ENCODE data around the gene FAR2. TPM values are rescaled to one million over a fixed set of nuclear protein-coding genes. Genes with fewer than 3 reads are reported as not detected.
A peak's percentile ranks its signal among the peaks of the same experiment; 100 is the strongest.

The FAR2 gene
- total RNA-seq, 2 experiments from 2014 or later, result 2.2 to 4.4 TPM

DNA sequence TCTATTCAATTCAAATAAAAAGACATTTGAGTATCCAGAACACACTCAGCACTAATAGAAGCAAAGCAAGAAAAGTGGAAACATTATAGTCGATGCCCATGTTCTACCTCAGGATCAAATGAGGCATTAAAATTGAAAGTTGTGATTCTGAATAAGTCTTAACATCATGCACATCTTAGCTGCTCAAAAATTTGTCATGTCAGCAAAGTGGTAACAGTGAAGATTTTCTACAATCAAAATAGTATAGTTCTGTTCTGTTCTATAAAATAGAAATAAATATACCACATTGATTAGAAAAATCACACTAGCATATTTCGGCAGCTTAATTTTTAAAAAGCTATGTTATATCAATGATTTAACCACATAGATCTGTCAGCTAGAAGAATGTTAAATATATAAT, 157.2 kb downstream of the FAR2 start:
- Mint-ChIP-seq H3K27ac (no peak overlapping the region), H3K9me3 (no peaks in the 10 kb centered on the region), H3K36me3 (ENCODE audit: low read depth) (peaks cover 1% of the 10 kb centered on the region), H3K27me3 (ENCODE audit: low read depth) (no peaks in the 10 kb centered on the region), H3K4me3 (no peak overlapping the region), H3K4me1 (ENCODE audit: low read depth) (no peaks in the 10 kb centered on the region)
- no peak for DNase-seq
- CTCF ChIA-PET, result interaction anchor here (1.0 to 4.1 kb wide), 3 partner anchors 11 to 217 kb away, joined by 3 to 25 read pairs (median 5); no protein-coding TSS in a partner anchor
- intact Hi-C loops (cut with micrococcal nuclease), result no loop called here

DNA sequence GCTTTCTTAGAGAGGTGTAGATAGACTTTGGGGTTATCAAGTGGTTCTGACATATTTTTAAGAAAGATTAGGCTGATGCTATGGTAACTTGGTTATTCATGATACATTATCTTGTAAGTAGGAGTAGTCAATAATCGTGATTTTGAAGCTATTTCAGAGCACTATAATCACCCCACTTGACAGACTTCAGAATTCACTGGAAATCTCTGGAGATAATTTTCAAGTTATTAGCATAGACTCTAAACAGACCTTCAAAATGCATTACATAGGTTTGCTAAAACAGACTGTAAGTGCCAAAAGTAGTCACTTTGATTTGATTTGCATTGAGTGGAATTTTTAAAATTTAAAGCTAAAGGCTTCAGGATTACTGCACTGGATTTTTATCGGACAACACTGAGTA, 157.6 kb downstream of the FAR2 start:
- Mint-ChIP-seq H3K36me3 (ENCODE audit: low read depth) (peaks cover 1% of the 10 kb centered on the region), H3K27me3 (ENCODE audit: low read depth) (no peaks in the 10 kb centered on the region), H3K4me3 (no peak overlapping the region), H3K4me1 (ENCODE audit: low read depth) (no peaks in the 10 kb centered on the region), H3K27ac (no peak overlapping the region), H3K9me3 (no peaks in the 10 kb centered on the region)
- intact Hi-C loops (cut with micrococcal nuclease), result no loop called here
- CTCF ChIA-PET, result interaction anchor here (1.0 to 4.1 kb wide), 3 partner anchors 11 to 218 kb away, joined by 3 to 25 read pairs (median 5); no protein-coding TSS in a partner anchor
- no peak for DNase-seq

DNA sequence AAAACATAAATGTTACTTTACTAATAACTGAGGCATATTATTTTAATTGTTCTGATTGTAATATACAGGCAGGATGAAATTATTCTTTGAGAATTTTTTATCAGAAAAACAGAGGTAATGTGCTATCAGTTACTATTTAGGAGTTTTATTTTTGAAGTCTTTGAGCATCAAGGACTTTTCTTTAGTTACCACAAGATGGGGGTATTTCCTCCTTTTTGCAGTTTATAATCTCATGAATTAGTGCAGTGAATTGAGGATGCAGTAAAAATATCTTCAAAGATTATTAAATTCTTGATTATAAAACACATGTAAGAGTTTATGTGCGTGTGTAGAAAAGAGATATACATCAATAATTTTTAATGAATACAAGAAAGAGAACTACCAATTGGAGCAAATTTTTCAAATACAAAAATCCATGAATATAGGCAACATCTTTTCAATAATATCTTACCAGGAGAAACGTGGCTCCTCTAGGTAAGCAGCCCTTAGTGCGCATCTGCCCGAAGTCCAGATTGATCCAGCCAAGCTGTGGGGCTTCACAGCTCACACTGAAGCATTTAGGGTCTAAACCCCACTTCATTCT, 160.3 kb downstream of the FAR2 start:
- CTCF ChIA-PET, result interaction anchor here (0.6 kb wide), 1 partner anchor 32 kb away, joined by 3 read pairs; no protein-coding TSS in a partner anchor
- intact Hi-C loops (cut with micrococcal nuclease), result loop anchor here (2.0 kb wide), 1 partner anchor 207 kb away; no protein-coding TSS in a partner anchor
- no peaks in the 10 kb centered on the region for H3K9me3 Mint-ChIP-seq
- no peak overlapping the region for H3K4me3 Mint-ChIP-seq
- H3K4me1 Mint-ChIP-seq (ENCODE audit: low read depth), result no peaks in the 10 kb centered on the region
- DNase-seq, result no peak
- H3K27me3 Mint-ChIP-seq (ENCODE audit: low read depth), result no peaks in the 10 kb centered on the region
- no peak overlapping the region for H3K27ac Mint-ChIP-seq
- no peaks in the 10 kb centered on the region for H3K36me3 Mint-ChIP-seq (ENCODE audit: low read depth)

DNA sequence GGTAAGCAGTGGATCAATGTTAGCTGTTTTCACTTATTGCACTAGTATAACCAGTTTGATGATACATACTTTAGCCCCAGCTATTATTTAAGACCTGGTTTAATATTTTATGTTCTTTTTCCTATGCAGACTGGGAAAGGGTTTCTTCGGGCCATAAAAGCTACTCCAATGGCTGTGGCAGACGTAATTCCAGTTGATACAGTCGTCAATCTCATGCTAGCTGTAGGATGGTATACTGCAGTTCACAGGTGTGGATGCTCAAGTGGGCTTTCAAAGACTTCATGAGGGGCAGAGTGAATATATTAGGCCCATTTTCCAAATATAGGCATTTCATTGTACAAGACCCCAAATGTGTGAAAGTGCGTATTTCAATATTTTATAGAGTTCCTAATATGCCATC, 161.8 kb downstream of the FAR2 start:
- intact Hi-C loops (cut with micrococcal nuclease), result no loop called here

DNA sequence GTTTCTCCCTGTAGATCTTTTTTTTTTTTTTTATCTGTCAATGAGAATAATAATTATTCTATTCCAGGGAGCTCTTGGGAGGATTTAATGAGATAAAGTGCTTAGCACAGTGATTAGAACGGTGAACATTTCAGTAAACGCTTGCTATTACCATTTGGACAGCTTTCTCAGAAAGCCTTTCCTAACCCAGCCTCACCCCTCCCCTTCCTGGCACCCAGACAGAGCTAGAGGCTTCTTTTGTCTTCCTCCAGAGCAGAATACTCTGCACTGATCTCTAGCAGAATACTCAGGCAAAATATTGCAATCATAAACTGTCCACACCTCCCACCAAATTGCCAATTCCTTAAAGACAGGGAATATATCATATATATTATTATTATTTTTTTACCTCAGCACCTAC, 165.3 kb downstream of the FAR2 start:
- H3K27me3 Mint-ChIP-seq (ENCODE audit: low read depth), result no peaks in the 10 kb centered on the region
- peaks cover 6% of the 10 kb centered on the region for H3K4me1 Mint-ChIP-seq (ENCODE audit: low read depth)
- H3K36me3 Mint-ChIP-seq (ENCODE audit: low read depth), result no peaks in the 10 kb centered on the region
- no peaks in the 10 kb centered on the region for H3K9me3 Mint-ChIP-seq
- DNase-seq, result no peak
- CTCF ChIA-PET, result interaction anchor here (0.9 to 4.8 kb wide), 3 partner anchors 203 to 241 kb away, joined by 3 to 86 read pairs (median 3); no protein-coding TSS in a partner anchor
- no peak overlapping the region for H3K4me3 Mint-ChIP-seq
- intact Hi-C loops (cut with micrococcal nuclease), result no loop called here
- H3K27ac Mint-ChIP-seq, result no peak overlapping the region

More for the DNA sequence above, 161.8 kb downstream of the FAR2 start:
- no peak for DNase-seq
- H3K36me3 Mint-ChIP-seq (ENCODE audit: low read depth), result no peaks in the 10 kb centered on the region
- no peaks in the 10 kb centered on the region for H3K4me1 Mint-ChIP-seq (ENCODE audit: low read depth)
- no peak overlapping the region for H3K27ac Mint-ChIP-seq
- CTCF ChIA-PET, result interaction anchor here (0.7 to 1.0 kb wide), 3 partner anchors 223 to 483 kb away, joined by 3 read pairs; no protein-coding TSS in a partner anchor
- H3K9me3 Mint-ChIP-seq, result no peaks in the 10 kb centered on the region
- no peak overlapping the region for H3K4me3 Mint-ChIP-seq
- no peaks in the 10 kb centered on the region for H3K27me3 Mint-ChIP-seq (ENCODE audit: low read depth)

DNA sequence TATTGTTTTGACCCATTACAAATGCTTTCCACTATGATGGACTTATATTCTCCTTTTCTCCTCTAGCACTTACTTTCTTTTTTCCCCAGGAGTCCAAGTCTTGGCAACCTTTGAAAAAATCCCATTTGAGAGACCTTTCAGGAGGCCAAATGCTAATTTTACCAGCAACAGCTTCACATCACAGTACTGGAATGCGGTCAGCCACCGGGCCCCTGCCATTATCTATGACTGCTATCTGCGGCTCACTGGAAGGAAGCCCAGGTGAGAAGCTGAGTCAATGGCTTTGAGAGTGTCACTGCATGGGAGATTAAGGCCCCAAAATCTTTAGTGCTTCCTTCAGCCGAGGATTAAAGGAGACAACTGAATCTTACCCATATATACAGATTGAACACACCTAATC, 167.7 kb downstream of the FAR2 start:
- Mint-ChIP-seq H3K36me3 (ENCODE audit: low read depth) (no peaks in the 10 kb centered on the region), H3K4me3 (no peak overlapping the region), H3K4me1 (ENCODE audit: low read depth) (peaks cover 6% of the 10 kb centered on the region), H3K27me3 (ENCODE audit: low read depth) (no peaks in the 10 kb centered on the region), H3K27ac (no peak overlapping the region), H3K9me3 (no peaks in the 10 kb centered on the region)
- no peak for DNase-seq
- intact Hi-C loops (cut with micrococcal nuclease), result loop anchor here (1.0 to 5.0 kb wide), 3 partner anchors 169 to 243 kb away; partner anchors contain the start of gene FAR2
- CTCF ChIA-PET, result interaction anchor here (0.6 to 4.8 kb wide), 11 partner anchors 10 to 537 kb away, joined by 3 to 86 read pairs (median 9); no protein-coding TSS in a partner anchor

DNA sequence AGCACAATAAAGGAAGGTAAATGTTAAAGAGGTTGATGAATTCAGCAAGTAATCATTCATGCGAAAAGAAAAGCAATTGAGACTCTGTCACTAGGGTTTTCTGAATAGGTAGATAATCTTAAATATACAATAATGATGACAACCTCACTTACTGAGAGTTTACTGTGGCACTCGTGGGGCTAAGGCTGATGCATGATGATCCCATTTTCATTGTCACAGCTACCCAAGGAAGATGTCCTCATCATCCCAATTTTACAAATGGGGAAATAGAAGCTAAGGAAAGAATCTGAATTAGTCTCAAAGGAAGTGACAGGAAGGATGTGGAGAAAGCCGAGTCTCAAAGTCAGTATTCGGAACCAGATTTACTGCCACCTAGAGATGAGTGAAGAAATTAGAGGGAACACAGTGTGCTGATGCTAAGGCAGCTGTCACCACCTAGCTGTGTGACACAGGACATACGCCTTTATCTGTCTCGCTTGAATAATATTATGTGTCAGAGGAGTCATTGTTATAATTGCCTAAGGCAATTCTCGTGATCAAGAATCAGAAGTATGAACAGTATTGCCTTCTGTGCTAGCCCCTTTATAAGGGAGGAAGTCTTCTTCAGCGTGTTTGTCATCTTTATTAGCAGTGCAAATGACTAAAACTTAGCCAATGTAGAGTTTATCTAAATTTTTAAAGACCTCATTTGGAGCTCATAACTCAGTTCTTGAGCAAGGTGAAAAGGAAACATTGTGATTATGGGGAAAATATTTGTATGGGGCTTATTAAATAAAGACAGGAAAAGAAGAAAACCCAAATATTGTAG, 168.7 kb downstream of the FAR2 start:
- Mint-ChIP-seq H3K4me3 (no peak overlapping the region), H3K4me1 (ENCODE audit: low read depth) (peaks cover 6% of the 10 kb centered on the region), H3K9me3 (no peaks in the 10 kb centered on the region), H3K36me3 (ENCODE audit: low read depth) (peaks cover 4% of the 10 kb centered on the region), H3K27me3 (ENCODE audit: low read depth) (no peaks in the 10 kb centered on the region), H3K27ac (no peak overlapping the region)
- intact Hi-C loops (cut with micrococcal nuclease), result loop anchor here (1.0 to 5.0 kb wide), 4 partner anchors 170 to 1585 kb away; partner anchors contain the start of gene FAR2
- CTCF ChIA-PET, result interaction anchor here (0.7 to 4.8 kb wide), 21 partner anchors 11 to 286 kb away, joined by 3 to 86 read pairs (median 5); no protein-coding TSS in a partner anchor
- peak; percentile 62 for DNase-seq

DNA sequence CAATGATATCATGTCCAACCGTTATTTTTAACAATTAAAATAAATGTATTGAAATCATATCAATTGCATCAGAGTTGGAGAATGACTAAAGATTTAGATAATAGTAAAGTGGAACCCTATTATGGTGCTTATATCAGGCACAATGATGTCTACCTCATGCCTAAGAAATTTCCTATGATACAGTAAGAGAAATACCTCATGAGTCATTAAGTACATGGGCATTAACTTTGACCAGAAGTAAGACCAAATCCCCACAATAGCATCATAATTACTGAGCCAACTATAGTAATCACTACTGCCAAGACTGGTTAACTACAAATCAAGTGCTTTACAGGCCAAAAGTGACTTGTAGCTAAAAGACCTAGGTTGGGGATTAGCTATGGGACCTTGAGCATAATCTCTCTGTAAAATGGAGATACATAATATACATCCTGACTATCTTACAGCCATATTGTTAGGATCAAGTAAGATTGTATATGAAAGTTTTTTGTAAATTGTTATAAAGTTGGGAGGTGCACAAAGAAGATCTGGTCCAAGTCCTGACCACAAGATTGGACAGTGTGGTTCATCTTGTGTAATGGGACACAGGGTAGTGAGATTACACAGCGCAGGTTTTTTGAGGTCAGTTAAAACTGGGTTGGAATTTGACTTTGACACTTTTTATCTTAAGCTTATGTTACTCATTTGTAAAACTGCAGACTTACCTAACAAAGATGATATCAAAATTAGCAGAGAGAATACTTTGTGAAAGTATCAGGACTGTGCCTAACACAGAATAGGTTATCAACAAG, 171.4 kb downstream of the FAR2 start:
- DNase-seq, result no peak
- intact Hi-C loops (cut with micrococcal nuclease), result no loop called here
- no peak overlapping the region for H3K4me3 Mint-ChIP-seq
- H3K27me3 Mint-ChIP-seq (ENCODE audit: low read depth), result no peaks in the 10 kb centered on the region
- H3K36me3 Mint-ChIP-seq (ENCODE audit: low read depth), result peaks cover 17% of the 10 kb centered on the region
- no peak overlapping the region for H3K27ac Mint-ChIP-seq
- H3K9me3 Mint-ChIP-seq, result no peaks in the 10 kb centered on the region
- H3K4me1 Mint-ChIP-seq (ENCODE audit: low read depth), result peaks cover 6% of the 10 kb centered on the region
- CTCF ChIA-PET, result interaction anchor here (0.6 to 3.5 kb wide), 3 partner anchors 229 to 531 kb away, joined by 4 to 24 read pairs (median 5); no protein-coding TSS in a partner anchor

DNA sequence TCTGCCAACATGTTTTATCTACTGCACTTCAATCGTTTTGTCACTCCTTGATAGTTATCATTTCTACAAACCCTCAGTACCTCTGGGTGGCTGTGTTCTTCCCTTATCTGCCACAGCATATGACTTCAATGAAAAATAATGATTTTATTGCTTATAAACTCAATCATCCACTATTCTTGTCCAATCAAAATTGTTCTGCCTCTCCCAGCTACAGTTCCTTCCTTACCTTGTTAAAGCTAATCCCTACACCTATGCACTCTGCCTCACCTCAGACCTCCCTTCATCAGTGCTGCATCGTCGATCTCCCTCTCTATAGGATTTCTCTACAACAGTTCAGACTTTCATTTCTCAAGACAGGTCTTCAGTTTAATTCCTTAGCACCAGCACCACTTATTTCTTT, 173.1 kb downstream of the FAR2 start:
- Mint-ChIP-seq H3K27ac (no peak overlapping the region), H3K4me1 (ENCODE audit: low read depth) (peaks cover 6% of the 10 kb centered on the region)
- intact Hi-C loops (cut with micrococcal nuclease), result no loop called here

DNA sequence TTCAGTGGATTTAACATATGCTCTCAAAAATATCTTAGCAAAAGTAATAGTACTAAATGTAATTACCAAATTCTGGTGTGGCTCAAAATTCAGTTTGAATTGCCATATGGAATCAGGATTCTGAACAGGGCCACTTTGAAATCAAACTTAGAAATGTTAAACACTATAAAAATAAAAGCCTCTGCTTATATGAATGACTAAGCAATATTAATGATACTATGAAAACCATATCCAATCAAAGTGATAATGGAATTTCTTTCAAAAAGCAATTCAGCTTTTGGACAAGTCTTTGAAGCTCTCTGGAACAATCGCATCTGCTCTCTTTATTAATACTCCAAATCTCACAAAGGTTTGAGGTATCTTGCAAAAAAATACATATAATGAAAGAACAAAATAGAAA, 180.3 kb downstream of the FAR2 start:
- H3K36me3 Mint-ChIP-seq (ENCODE audit: low read depth), result peaks cover 17% of the 10 kb centered on the region
- no peaks in the 10 kb centered on the region for H3K27me3 Mint-ChIP-seq (ENCODE audit: low read depth)
- intact Hi-C loops (cut with micrococcal nuclease), result no loop called here
- H3K27ac Mint-ChIP-seq, result no peak overlapping the region
- no peak overlapping the region for H3K4me3 Mint-ChIP-seq
- H3K9me3 Mint-ChIP-seq, result peaks cover 1% of the 10 kb centered on the region
- DNase-seq, result no peak
- H3K4me1 Mint-ChIP-seq (ENCODE audit: low read depth), result no peaks in the 10 kb centered on the region
- CTCF ChIA-PET, result interaction anchor here (1.2 to 1.5 kb wide), 2 partner anchors 8 to 11 kb away, joined by 3 to 5 read pairs; no protein-coding TSS in a partner anchor

More for the DNA sequence above, 173.1 kb downstream of the FAR2 start:
- CTCF ChIA-PET, result interaction anchor here (3.5 kb wide), 1 partner anchor 249 kb away, joined by 24 read pairs; no protein-coding TSS in a partner anchor
- no peak for DNase-seq
- H3K36me3 Mint-ChIP-seq (ENCODE audit: low read depth), result peaks cover 24% of the 10 kb centered on the region
- no peaks in the 10 kb centered on the region for H3K27me3 Mint-ChIP-seq (ENCODE audit: low read depth)
- H3K4me3 Mint-ChIP-seq, result no peak overlapping the region
- no peaks in the 10 kb centered on the region for H3K9me3 Mint-ChIP-seq

DNA sequence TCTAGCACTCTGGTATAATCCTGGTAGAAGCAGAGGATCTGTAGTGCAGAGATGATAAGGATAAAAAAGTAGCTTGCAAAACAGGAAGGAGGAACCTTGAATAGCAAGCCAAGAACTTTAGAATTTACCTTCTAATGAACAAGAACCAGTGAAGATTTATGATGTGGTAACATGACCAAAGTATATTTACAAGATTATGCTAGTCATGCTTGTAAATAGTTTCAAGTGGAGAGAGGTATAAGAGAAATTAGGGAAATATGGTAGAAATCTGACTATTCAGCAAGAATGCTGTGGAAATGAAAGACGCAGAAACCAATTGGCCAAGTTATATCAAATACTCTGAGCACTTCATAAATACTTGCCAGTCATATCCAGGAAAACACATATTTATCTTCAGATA, 184.1 kb downstream of the FAR2 start:
- CTCF ChIA-PET, result no interaction called here
- Mint-ChIP-seq H3K4me1 (ENCODE audit: low read depth) (no peaks in the 10 kb centered on the region), H3K4me3 (no peak overlapping the region), H3K36me3 (ENCODE audit: low read depth) (peaks cover 5% of the 10 kb centered on the region), H3K27ac (no peak overlapping the region), H3K27me3 (ENCODE audit: low read depth) (no peaks in the 10 kb centered on the region), H3K9me3 (no peaks in the 10 kb centered on the region)
- intact Hi-C loops (cut with micrococcal nuclease), result no loop called here
- no peak for DNase-seq

DNA sequence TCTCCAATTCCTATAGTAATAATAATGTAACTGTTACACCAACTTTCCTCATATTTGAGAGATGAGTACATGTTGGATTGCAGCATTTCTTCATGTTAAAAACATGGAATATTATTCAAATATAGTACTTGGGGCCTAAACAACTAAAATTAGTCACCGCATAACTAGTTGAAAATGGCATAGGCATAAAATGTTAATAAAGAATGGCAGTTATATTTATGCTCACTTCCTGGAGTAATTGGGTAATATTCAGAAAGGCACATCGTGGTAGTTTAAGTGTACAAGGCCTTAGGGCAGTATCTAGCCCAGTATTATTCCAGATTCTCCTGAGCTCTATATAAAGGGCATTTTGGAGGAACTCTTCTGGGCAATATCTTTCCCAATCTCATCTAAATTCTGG, 185.9 kb downstream of the FAR2 start:
- no peak for DNase-seq
- no peaks in the 10 kb centered on the region for H3K4me1 Mint-ChIP-seq (ENCODE audit: low read depth)
- intact Hi-C loops (cut with micrococcal nuclease), result no loop called here
- H3K36me3 Mint-ChIP-seq (ENCODE audit: low read depth), result peaks cover 5% of the 10 kb centered on the region
- H3K27ac Mint-ChIP-seq, result no peak overlapping the region
- H3K9me3 Mint-ChIP-seq, result no peaks in the 10 kb centered on the region
- CTCF ChIA-PET, result no interaction called here
- H3K27me3 Mint-ChIP-seq (ENCODE audit: low read depth), result no peaks in the 10 kb centered on the region
- H3K4me3 Mint-ChIP-seq, result no peak overlapping the region
